Stomach (tissue), 4 donors: Measurements from ENCODE around the gene NAALADL2.

ENCODE experiments used
- CTCF ChIP-seq, 7 experiments: fragments of 450-650 bp in 4 of 7; fragments of 200-600 bp in 3 of 7; sonication (generic) in 3 of 7; IDR thresholded peaks; one replicate each; pipeline ENCODE4 v1.5.1; 2016 to 2019; ENCODE audit warnings: antibody characterized with exemption in 7 of 7, control low read depth in 2 of 7, mild to moderate bottlenecking in 1 of 7
- EP300 ChIP-seq: sonication (generic); formaldehyde crosslinking; IDR thresholded peaks from one replicate; pipeline ENCODE4 v1.6.1; 2017; ENCODE audit warnings: antibody characterized with exemption
- POLR2A ChIP-seq, 4 donors: fragments of 450-650 bp; IDR thresholded peaks; one replicate each; pipeline ENCODE4 v1.6.1; 2016; ENCODE audit warnings: antibody characterized with exemption in 4 of 4, control low read depth in 2 of 4, mild to moderate bottlenecking in 1 of 4, moderate library complexity in 1 of 4
- POLR2AphosphoS5 ChIP-seq, 3 donors: sonication (generic); formaldehyde crosslinking; IDR thresholded peaks; one replicate each; pipeline ENCODE4 v1.6.1; 2016; ENCODE audit warnings: antibody characterized with exemption in 3 of 3

GRCh38 chr3:175260145-175260794, 401.1 kb downstream of the NAALADL2 start:
- TF ChIP-seq POLR2A (IDR thresholded peaks at IDR 0.05) (no peak), EP300 (no peak), CTCF (IDR thresholded peaks at IDR 0.05) (no peak), POLR2AphosphoS5 (IDR thresholded peaks at IDR 0.05) (no peak)
